ENCODE measurements around the gene GPD1L.
"Not testable (repeated sequence)": the region's sequence is repeated elsewhere in the genome, so short reads cannot be mapped to it uniquely, and the experiment has no call there.

GPD1L gene

DNA sequence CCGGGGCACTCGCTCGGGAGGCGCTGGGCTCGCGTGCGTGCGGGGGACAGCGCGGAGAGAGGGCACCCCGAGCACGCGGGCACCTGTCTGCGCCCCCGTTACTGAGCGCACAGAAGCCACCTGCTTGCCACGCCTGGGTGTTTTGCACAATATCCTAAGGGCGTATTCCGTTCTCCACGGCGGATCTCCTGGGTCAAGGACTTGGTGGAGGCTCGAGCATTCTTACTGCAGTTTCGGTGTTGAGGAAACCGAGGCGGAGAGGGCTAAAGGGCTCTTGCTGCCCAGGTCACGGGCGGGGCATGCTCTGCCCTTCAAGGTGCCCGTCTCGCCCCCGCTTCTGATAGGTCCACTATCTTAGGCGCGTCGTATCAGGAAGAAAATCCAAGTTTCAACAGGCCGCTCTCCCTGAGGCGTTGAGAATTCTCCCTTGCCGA, 526 bp downstream of the GPD1L start:
- DNase-seq = no peak

GRCh38 chr3:32108224-32108623, 1.8 kb downstream of the GPD1L start:
- not testable (repeated sequence) for DNase-seq

DNA sequence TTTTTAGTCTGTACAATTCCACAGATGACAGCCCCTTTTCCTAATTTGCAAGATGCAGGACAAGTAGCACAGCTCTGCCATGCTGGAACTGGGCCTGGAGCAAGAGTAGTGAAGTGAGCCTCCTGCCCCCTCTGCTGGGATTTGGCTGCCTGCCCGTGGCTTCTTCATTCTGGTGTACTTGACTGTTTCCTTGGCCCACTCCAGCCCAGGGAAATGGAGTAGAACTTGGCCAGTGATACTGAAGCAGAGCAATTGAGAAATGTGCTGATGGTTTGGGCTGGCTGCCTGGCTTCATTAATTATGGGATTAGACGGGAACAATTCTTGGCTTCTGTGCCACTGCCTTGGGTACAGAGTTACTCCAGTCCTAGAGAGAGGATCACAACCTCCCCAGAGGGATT, 2.8 kb downstream of the GPD1L start:
- no peak for DNase-seq

DNA sequence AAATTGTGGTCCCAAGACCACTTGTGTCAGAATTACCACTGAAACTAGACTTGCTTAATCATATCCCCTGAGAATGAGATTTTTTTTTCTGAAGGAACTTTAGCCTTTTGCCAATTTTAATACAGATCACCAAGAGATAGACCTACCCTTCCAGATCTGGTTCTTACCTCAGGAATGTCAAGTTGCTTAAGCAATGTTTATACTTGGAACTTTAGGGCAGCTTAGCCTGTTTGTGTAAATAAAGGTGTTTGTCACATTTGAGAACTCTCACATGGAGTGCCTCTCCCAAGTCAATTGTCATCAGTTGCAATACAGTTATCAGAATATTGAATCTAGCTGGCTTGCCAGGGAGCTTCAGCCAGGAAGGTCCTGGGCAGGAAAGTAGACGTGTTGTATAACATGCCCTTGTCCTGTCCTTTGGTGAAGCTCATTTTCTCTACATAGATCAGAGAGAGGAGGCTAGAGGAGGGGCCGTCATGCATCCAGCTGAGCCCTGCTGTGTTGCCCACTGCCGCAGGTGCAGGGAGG, 3.9 kb downstream of the GPD1L start:
- no peak for DNase-seq

- DNase-seq = no peak
Observed at GRCh38 chr3:32111560-32111959, 5.1 kb downstream of the GPD1L start.

- no peak for DNase-seq
Observed at GRCh38 chr3:32113566-32113965, 7.1 kb downstream of the GPD1L start.

GRCh38 chr3:32113981-32114545, 7.6 kb downstream of the GPD1L start:
- no peak for DNase-seq

- not testable (repeated sequence) for DNase-seq
Observed at GRCh38 chr3:32114546-32115386, 8.3 kb downstream of the GPD1L start.

- DNase-seq = no peak
Observed at GRCh38 chr3:32117320-32117719, 10.9 kb downstream of the GPD1L start.

DNA sequence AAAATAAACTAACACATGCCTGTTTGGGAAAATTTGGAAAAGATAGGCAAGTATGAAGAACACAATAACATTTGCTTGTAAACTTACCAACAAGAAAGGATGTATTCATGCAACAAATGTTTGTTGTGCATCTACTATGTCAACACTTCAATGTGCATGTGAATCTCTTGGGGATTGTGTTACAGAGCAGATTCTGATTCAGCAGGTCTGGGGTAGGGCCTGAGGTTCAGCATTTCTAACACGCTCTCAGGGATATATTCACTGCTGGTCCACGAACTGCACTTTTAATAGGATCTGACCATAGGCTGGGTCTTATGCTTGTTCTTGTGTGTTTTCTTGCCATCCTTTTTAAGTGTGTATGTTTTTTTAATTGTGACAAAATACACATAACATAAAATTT, 11.8 kb downstream of the GPD1L start:
- DNase-seq = no peak

- no peak for DNase-seq
Observed at GRCh38 chr3:32120471-32120870, 14.1 kb downstream of the GPD1L start.

DNA sequence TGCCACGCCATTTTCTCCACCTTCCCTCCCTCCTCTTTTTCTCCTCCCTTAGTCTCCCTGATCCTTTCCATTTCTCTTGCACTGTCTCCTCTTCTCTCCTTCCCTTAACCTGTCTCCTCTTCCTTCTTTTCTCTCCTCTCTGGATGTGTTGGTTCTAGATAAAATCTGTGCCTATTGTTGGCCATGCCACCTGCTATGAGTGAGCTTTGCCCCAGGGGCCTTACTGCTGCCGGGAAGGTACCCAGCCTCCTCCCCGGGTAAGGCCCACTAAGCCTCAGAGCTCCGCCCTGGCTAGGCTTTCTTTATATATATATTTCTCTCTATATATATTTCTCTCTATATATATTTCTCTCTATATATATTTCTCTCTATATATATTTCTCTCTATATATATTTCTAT, 14.7 kb downstream of the GPD1L start:
- DNase-seq = no peak

DNA sequence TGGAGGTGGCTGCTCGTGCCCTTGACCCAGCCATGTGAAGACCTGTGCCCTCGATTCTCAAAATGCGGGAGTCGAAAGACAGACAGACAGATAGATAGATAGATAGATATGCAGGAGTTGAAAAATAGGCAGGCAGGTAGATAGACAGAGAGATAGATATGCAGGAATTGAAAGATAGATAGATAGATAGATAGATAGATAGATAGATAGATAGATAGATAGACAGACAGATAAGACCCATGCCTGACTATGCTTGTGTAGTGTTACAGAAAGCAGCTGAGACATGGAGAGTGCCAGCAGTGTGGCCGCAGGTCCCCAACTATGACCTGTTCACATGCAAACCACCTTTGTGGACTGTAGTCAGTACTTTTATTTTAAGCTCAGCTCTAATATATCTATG, 17.2 kb downstream of the GPD1L start:
- no peak for DNase-seq

DNA sequence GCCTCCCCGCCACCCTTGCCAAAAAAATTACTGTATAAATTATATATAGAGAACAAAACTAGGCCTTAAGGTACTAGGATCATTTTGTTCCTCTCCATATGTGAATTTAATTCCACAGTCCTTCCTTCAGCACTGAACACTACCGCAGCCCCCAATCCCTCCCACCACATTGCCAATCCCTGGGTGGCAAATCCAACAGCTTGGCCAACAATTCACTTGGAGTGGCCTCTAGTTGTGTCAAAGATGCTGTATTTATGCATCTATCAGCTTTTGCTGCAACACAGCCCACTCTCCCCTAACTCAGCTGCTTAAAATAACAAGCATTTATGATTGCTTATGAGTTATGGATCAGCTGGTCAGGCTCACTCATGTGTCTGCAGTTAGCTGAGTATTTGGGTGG, 18.6 kb downstream of the GPD1L start:
- no peak for DNase-seq

GRCh38 chr3:32126305-32127015, 20.0 kb downstream of the GPD1L start:
- no peak for DNase-seq

DNA sequence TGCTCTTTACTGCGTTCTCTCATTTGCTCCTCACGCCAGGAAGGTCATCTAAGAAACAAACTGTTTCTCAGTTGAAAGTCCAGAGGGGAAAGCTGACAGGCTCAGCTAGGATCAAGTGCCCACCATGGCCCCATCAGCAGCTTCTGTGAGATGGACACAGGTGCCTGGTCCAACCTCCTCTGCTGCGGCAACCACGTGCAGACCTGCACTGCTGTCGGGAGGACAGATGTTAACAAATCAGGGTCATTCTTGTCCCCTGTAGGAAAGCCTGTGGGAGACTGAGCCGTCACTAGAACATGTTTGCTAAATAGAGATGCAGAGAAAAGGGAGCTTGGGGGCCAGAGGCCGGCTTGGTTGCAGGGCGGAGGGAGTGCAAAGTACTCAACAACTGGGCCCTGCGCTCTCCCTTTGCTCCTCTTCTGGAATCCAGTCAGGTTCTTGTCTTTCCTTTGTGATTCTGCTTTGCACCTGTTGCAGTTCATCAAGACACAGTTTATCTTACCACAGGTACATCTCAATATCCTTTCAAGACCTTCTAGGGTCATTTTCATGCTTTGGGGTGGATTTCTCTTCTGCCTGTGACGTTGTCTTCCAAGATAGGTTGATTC, 20.9 kb downstream of the GPD1L start:
- no peak for DNase-seq

- no peak for DNase-seq
Observed at GRCh38 chr3:32128936-32129335, 22.5 kb downstream of the GPD1L start.

DNA sequence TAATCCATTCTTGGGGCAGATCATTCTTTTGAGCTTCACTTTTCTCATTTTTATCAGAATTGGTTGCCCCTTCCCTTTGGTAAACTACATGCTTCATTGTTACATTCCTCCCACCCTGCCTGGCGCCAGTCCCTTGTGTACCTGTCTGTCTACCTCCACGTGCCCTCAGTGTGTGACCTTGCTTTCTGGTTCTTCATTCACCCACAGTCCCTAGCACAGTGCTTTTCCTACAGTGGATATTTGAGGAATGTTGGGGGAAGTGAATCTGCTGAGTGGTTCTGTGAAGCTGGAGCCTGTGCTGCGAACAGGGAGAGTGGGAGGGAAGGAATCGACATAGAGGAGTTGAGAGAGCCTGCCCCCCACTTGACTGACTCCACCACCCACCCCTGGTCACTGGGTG, 23.4 kb downstream of the GPD1L start:
- DNase-seq = no peak

GRCh38 chr3:32132121-32132520, 25.7 kb downstream of the GPD1L start:
- DNase-seq = no peak

- no peak for DNase-seq
Observed at GRCh38 chr3:32132706-32133105, 26.3 kb downstream of the GPD1L start.

DNA sequence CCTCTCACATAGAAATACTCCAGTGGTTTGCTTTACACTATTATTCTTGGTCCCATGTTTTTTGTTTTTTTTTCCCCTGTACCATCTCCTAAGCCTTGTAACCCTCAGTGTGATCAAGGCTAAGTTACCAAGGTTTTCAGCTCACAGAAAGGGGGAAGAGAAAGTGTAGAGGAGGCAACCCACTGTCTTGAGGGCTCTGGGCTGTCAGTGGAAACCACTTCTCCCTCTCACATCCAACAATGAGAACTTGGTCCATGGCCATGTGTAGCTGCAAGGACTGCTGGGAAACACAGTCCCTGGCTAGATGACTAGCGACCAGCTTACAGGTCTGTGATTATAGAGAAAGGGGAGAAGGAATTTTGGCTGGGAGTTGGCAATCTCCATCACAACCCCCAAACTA, 30.3 kb downstream of the GPD1L start:
- no peak for DNase-seq

DNA sequence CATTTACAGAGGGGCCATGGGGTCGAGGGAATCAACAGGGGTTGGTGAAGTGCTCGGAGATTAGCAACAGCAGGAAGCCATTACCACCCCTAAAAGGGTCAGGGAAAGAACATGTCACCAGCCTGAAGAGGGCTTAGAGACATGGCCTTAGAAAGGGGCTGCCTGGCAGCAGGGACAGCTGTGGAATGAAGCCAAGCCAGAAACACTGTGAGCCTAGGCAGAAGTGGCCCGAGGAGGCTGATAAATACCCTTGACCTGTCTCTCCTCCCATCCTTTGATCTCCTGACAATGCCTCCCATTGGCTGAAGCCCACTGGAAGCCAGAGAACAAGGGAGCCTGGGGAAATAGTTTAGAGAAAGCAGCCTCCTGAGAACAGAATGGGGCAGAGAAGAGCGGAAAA, 31.4 kb downstream of the GPD1L start:
- DNase-seq = no peak

GRCh38 chr3:32138545-32139104, 32.2 kb downstream of the GPD1L start:
- DNase-seq = no peak
